Hindlimb muscle (tissue), 1 donor: ENCODE results near the gene MUC2. TPM values are rescaled to one million over a fixed set of nuclear protein-coding genes. Genes with fewer than 3 reads are reported as not detected.
"Not testable (repeated sequence)": the region's sequence is repeated elsewhere in the genome, so short reads cannot be mapped to it uniquely, and the experiment has no call there.

Experiments used
- DNase-seq: peaks from one replicate; pipeline ENCODE4 v3.0.0-alpha.2; 2013
- polyA plus RNA-seq: library from polyadenylated mRNA; unstranded; fragments of 120-200 nt; gene quantifications from one replicate; pipeline ENCODE4 v1.2.1, GENCODE V29; 2013; ENCODE audit not compliant: insufficient read length

The MUC2 gene
- polyA plus RNA-seq, 1 donor: 0.05 TPM

GRCh38 chr11:1106387-1106786, 31.7 kb downstream of the MUC2 start:
- no peak for DNase-seq

GRCh38 chr11:1107316-1108245, 32.9 kb downstream of the MUC2 start:
- no peak for DNase-seq

GRCh38 chr11:1108246-1108900, 33.7 kb downstream of the MUC2 start:
- DNase-seq: no peak

- no peak for DNase-seq
Observed at GRCh38 chr11:1109101-1109917, 34.6 kb downstream of the MUC2 start.

DNA sequence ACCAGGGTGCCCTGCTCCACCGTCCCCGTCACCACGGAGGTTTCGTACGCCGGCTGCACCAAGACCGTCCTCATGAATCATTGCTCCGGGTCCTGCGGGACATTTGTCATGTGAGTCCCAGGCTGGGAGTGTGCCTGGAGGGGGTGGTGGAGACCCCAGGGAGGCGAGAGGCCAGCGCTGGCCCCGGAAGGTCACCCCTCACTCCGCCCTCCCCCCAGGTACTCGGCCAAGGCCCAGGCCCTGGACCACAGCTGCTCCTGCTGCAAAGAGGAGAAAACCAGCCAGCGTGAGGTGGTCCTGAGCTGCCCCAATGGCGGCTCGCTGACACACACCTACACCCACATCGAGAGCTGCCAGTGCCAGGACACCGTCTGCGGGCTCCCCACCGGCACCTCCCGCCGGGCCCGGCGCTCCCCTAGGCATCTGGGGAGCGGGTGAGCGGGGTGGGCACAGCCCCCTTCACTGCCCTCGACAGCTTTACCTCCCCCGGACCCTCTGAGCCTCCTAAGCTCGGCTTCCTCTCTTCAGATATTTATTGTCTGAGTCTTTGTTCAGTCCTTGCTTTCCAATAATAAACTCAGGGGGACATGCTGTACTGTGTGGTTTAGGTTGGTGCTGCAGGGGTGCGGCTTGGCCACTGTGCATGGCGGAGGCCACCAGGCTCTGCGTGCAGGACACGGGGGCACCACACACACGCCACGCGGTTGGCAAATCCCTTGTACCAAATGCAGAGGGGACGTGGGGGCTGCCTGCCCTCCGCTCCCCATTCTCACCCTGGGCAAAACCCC, 35.4 kb downstream of the MUC2 start:
- no peak for DNase-seq

- DNase-seq: no peak
Observed at GRCh38 chr11:1111545-1112212, 37.0 kb downstream of the MUC2 start.

DNA sequence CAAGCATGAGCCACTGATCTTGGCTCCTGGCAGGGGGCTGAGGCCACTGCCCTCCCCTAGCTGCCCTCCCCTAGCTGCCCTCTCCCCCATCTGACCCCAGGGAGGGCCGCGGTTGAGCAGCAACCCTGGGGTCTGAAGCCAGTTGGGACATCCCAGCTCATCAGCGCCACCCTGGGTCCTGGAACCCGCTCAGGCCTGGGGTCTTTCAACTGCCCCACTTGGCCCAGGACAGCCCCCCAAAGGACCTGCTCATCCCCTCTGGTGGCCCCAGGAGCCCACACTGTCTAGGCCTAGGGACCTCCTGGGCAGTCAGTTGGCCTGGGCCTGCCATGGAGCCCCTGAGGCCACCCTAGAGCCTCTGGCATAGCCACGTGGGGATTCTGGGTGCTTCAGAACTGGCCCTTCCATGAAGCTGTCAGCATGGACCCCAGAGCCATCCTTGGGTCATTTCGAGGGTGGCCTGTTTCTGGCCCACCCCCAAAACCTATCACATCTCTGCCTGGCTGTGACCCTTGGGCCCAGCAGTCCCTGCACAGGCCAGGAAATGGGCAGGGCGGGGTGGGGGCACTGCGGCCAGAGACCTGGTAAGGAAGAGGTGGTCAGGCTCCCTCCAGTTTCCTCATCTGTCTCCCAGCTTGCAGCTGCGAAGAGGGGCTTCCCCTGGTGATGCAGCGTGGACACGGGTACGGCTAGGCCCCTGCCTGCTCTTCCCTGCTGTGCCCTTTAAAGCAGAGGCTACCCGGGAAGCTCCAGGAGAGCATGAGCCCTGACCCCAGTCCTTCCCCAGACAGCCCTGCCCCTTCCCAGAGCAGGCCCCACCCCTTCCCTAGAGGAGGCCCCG, 37.9 kb downstream of the MUC2 start:
- no peak for DNase-seq

- no peak for DNase-seq
Observed at GRCh38 chr11:1113405-1114201, 38.9 kb downstream of the MUC2 start.

DNA sequence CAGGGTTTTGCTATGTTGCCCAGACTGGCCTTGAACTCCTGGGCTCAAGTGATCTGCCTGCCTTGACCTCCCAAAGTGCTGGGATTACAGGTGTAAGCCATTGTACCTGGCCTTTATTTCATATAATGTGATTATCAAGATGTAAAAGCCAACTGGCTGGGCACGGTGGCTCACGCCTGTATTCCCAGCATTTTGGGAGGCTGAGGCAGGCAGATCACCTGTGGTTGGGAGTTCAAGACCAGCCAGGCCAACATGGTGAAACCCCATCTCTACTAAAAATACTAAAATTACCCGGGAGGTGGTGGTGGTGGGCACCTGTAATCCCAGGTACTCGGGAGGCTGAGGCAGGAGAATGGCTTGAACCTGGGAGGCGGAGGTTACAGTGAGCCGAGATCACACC, 40.6 kb downstream of the MUC2 start:
- DNase-seq: not testable (repeated sequence)

- DNase-seq: no peak
Observed at GRCh38 chr11:1116104-1116503, 41.4 kb downstream of the MUC2 start.

- no peak for DNase-seq
Observed at GRCh38 chr11:1116666-1117390, 42.2 kb downstream of the MUC2 start.

DNA sequence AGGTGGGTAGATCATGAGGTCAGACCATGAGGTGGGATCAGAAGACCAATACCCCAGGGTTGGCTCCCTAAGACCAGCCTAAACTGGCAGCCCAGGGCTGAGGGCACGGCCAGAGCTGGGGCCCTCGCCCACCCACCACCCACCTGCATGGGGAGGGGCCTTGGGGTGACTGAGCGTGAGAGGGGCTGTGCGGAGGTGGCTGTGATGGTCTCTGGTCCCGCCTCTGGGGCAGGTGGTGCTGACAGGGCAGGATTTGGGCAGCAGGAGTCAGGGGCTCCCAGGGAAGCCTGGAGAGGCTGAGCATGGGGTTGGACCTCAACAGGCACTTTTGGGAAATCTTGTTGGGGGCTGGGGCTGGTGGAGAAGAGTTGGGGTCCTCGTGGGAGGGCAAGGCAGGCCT, 43.3 kb downstream of the MUC2 start:
- no peak for DNase-seq

DNA sequence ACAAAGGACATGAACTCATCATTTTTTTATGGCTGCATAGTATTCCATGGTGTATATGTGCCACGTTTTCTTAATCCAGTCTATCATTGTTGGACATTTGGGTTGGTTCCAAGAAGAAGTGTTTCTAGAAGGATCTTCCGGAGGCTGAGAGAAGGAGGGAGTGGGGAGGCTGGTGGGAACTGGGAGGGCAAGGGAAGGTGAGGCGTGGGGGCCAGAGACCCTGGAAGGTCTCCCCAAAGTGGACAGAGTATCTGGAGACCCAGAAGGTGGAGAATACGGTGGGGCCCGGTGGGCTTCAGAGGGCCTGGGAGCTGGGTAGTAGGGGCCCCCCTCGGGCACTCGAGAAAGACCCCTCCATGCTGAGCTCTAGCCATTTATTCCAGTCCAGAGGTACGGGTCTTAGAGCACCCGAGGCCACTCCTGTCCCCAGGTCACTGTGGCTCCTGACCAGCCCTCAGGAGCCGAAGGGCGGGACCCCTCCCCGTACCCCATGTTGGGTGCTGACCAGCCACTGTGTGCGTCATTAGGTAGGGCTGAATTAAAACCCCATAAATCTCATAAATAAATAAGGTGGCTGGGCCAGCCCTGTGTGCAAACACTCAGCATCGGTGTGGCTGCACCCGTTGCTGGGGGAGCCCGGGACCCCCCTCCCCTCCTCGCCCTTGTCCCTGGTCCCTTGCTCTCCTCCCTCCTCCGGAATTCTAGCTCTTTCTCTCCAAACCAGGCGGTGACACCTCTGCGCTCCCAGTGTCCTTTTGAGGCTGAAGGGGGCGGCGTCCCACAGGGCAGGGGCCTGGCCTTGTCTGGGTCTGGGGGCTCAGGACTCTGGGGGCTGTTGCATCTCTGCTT, 44.3 kb downstream of the MUC2 start:
- DNase-seq: no peak

DNA sequence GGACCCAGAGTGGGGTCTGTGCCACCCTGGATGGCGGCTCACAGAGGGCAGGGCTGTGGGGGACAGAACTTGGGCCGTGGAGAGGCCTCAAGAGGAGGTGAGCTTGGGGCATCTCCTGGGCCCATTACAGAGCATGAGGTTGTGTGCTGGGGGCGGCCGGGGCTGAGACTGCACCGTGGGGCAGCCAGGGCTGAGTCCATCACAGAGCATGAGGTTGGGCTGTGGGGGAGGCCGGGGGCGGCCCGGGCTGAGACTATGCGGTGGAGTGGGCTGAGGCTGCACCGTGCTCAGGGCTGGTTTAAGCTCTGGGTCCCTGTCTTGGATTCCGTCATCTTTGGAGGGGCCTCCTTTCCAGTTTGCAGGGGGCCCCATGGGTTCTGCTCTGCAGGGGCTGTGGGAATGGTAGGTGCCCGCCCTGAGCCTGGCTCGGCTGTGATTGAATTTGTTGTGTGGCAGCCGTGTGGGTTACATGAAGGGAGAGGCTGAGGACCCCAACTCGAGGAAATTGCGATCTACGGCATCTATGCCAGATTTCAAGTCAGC, 45.0 kb downstream of the MUC2 start:
- no peak for DNase-seq

GRCh38 chr11:1120532-1121330, 46.1 kb downstream of the MUC2 start:
- DNase-seq: no peak

GRCh38 chr11:1121331-1121812, 46.7 kb downstream of the MUC2 start:
- no peak for DNase-seq
